ENCODE results near the gene AHRR. TPM values are rescaled to one million over a fixed set of nuclear protein-coding genes. Genes with fewer than 3 reads are reported as not detected.
"Not testable (repeated sequence)": the region's sequence is repeated elsewhere in the genome, so short reads cannot be mapped to it uniquely, and the experiment has no call there.

Gene AHRR
- total RNA-seq, 1 donor from 2014 or later: 5.1 TPM

DNA sequence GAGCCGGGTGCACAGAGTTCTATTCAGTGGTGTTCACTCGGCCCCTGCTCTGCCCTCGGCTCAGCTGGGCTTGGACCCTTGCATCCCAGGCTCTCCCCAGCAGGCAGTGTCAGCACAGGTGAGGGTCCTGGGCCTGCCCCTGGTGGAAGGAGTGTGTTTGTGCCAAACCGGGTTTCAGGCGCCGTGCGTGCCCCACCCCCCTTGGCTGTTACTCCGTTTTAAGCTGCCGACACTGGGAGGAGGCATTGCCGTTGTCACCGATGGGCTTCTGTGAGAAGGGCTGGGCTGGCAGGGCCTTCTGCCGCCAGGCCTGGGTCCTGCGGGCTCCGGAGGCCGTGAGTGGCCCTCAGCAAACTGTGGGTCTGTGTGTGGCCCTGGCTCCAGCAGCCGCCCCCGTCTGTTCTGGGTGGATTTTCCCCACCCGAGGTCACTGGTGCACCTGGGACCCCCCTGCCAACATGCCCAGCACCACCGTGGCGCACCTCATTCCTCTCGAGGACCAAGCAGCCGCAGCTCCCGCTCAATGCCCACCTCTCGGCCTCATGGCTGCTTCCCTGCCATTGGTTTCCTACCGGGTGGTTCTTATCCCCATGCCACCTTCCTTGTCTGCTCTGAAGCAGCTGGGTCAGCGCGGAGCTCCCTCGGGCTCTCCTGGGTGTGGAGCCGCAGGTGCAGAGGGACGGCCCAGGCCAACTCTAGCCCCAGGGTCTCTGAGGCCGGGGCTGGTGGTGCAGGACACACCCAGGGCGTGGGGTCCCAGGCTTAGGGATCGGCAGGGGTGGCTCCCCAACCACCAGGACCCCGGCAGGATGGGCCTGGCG lies 77.2 kb downstream of the AHRR start:
- ATAC-seq: no peak
- peak; percentile 54 for DNase-seq (ENCODE audit: low spot score)
- intact Hi-C loops (cut with DNase I): no loop called here

DNA sequence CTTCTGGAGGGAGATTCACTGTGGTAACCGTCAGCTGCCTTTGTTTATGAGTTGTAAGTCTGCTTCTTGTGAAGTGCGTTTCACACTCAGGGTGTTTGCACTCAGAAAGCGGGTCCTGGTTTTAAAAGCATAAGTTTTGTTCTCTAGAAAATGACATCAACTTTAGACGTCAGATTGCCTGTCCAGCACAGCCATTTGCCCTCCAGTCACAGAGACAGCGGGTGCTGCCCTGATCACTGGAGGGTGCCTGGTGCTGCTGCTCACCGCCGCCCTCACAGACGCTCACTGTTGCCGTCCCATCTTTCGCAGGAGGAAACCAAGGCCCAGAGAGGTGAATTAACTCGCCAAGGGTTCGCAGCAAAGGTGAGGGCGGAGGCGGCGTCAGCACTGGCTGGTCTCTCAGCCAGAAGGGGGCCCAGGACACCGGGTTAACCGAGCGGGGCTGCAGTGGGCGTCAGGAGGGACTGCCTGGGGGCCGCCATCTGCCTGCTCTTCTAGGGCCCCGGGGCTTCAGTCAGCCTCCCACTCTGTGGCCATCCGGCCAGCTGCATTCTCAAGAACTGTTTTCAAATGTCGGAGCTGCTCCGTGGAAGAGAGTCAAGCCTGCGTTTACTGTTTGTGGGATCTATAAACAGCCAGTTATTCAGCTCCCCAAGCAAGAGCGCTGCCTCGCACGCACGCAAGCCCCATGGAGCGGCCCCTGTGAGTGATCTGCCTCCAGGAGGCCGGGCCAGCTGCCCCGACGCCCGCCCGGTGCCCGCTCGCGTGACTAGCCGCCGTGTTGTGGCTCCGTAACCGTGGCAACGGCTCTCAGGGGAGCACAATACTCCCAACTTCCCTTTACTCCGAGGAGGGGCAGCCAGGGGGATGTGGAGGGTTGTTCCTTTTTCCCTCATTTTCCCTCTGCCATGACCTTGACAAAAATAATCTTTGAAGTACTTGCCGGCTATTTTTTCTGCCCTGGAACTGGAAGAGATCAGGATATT lies 78.1 kb downstream of the AHRR start:
- DNase-seq (ENCODE audit: low spot score) (peak; percentile 89), ATAC-seq (peak; percentile 96)
- intact Hi-C loops (cut with DNase I): no loop called here

GRCh38 chr5:400282-401145 lies 79.0 kb downstream of the AHRR start:
- no peak for ATAC-seq
- DNase-seq (ENCODE audit: low spot score): peak; percentile 50
- intact Hi-C loops (cut with DNase I): no loop called here

DNA sequence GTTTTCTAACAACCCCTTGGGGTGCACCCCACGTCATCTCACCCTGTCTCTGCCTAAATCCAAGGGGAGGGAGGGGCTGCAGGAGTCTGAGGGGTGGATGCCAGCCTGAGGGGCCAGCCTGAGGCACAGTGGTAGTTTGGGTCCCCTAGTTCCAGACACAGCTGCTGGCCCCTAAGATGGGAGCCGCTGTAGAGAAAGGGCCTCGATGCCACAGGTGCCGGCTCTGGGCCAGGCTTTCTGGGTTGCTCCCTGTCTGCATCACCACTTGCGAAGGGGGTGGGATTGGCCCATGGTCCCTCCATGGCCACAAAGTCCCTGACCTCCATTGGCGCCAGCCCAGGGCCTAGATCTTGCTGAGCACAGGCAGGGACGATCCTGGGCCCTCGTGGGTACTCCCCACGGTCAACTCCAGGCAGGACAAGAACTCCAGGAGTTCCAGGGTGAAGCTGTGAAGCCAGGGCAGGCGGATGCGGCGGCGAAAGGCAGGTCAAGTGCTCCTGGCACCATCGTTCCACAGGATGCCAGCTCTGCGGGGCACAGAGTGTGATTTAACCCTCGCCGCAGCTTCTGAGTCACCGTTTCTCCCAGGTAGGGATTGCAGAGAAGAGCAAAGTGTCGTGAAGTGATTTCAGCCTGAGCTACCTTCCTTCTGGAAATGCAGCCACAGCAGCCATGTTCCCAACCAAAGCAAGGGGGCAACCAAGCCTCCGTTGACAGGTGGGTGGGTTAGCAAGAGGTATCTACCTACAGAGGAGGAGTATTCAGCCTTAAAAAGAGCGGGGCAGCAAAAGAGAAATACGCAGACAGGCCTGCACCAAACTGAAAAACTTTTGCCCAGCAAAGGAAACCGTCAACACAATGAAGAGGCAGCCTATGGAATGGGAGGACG lies 79.9 kb downstream of the AHRR start:
- DNase-seq (ENCODE audit: low spot score) (peak; percentile 50), ATAC-seq (no peak)
- intact Hi-C loops (cut with DNase I): no loop called here

DNA sequence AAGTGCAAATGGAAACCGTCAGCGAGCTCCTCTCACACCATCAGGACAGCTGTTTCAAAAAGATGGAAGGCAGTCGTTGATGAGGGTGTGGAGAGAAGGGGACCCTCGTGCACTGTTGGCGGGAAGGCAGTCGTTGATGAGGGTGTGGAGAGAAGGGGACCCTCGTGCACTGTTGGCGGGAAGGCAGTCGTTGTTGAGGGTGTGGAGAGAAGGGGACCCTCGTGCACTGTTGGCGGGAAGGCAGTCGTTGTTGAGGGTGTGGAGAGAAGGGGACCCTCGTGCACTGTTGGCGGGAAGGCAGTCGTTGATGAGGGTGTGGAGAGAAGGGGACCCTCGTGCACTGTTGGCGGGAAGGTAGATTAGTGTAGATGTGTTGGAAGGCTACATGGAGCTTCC lies 80.7 kb downstream of the AHRR start:
- DNase-seq (ENCODE audit: low spot score); ATAC-seq; intact Hi-C loops (cut with DNase I): not testable (repeated sequence)

DNA sequence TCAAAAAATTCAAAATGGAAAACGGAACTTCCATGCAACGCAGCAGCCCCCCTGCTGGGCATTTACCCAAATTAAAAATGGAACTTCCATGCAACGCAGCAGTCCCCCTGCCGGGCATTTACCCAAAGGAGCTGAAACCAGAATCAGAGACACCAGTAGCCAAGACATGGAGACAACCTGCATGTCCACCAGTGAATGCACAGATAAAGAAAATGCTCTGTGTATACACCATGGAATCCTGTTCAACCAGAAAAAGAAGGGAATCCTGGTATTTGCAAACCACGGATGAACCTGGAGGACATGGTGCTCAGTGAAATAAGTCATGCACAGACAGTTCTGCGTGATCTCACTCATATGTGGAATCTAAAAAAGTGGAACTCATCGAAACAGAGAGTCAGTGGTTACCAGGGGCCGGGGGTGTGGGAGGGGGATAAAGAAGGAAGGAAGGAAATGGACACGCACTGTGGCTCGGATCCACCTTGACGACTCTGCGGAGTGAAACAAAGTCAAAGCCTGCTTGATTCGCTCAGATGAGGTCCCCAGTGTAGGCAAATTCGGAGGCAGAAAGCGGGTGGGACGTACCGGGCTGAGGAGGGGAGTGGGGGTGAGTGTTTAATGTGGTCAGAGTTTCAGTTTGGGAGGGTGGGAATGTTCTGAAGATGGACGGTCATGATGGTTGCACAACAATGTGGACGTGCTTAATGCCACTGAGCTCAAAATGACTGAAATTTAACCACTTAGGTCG lies 81.3 kb downstream of the AHRR start:
- no peak for ATAC-seq
- DNase-seq (ENCODE audit: low spot score): no peak
- intact Hi-C loops (cut with DNase I): no loop called here

GRCh38 chr5:403995-404394 lies 82.5 kb downstream of the AHRR start:
- intact Hi-C loops (cut with DNase I): no loop called here
- DNase-seq (ENCODE audit: low spot score) (no peak), ATAC-seq (no peak)

DNA sequence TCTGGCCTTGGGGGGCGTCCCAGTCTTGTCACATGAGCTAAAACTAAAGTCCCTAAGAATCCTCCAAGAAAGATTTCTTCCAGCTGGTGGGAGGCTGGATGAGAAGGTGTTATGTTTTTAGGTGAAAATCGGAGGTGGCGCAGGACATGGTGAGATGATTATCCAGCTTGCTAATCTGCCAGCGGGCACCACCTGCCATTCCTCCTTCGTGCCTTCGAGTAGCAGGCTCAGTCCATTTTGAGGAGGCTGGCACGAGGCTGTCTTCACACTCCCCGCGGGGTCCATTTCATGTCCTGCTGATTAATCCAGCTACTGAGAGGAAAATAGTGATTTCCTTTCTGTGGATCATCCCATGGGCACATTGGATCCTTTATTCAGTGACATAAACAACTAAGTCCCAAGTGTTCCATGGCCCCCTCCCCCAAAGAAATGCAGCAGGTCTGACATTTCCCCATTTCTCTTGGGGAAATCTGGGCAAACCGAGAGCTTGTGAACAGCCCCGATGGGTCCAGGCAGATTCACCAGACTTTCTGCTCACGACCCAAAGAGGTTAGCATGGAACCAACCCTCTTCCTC lies 83.2 kb downstream of the AHRR start:
- DNase-seq (ENCODE audit: low spot score) (no peak), ATAC-seq (no peak)
- intact Hi-C loops (cut with DNase I): no loop called here

GRCh38 chr5:405421-405820 lies 83.9 kb downstream of the AHRR start:
- ATAC-seq (no peak), DNase-seq (ENCODE audit: low spot score) (no peak)
- intact Hi-C loops (cut with DNase I): no loop called here

DNA sequence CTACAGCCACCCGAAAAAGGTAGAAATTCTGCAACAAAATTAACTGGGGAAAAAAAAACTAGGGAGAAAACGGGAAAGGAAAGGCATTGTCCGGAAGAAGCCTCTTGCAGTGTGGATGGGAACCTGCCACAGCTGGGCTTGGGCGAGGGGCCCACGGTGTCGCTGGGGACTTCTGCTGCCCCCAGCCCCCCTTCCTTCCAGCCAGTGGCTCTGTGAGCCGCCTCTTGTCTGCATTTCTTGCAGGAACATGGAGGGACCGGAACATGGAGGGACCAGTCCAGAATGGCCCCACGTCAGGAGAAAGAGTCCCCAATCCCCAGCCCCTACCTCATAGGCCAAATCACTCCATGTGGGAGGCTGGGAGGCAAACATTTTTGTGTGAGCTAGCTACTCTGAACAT lies 84.5 kb downstream of the AHRR start:
- DNase-seq (ENCODE audit: low spot score) (no peak), ATAC-seq (no peak)
- intact Hi-C loops (cut with DNase I): no loop called here

- intact Hi-C loops (cut with DNase I): no loop called here
- ATAC-seq: no peak
Measured at GRCh38 chr5:407051-407450, 85.5 kb downstream of the AHRR start.

DNA sequence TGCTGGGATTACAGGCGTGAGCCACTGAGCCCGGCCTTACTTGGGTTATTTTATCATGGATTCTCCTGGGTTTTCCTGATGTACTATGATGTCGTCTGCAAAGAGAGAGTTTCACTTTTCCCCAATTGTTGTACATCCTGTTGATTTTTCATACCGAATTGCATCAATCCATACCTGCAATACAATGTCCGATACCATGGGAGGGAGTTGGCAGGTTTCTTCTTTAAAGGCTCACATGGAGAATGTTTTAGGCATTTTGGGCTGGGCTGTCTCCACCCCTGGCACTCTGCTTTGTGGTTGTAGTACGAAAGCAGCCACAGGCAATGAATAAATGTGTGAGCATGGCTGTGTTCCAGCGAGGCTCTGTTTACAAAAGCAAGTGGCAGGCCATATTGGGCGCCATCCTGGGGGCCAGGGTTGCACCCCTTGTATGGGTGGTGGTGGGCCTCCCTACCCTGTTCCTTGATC lies 86.3 kb downstream of the AHRR start:
- intact Hi-C loops (cut with DNase I): no loop called here
- no peak for DNase-seq (ENCODE audit: low spot score)
- no peak for ATAC-seq

More at GRCh38 chr5:407051-407450, 85.5 kb downstream of the AHRR start:
- DNase-seq (ENCODE audit: low spot score): no peak

DNA sequence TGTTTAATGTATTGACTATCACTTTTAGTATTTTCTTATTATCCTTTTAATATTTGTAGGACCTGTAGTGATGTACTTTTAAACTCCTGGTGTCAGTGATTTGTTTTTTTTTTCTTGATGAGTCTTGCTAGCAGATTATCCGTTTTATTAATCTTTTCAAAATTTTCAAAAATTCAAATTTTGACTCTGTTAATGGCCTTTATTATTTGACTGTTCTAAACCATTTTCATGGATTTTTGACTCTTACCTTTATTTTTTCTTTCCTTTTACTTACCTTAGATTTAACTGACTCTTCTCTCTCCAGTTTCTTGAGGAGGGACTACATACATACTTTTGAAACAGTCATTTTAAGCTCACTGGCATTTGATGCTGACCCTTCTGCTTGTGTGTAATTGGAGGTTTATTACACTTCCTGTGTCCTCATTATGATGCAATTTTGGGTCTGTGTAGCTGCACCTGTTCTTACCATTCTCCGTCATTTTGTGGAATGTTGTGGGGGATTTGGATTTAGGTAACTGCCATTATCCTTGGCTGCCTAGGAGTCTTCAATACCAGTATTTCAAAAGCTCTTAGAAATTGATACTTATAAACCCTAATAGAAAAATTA lies 89.5 kb downstream of the AHRR start:
- intact Hi-C loops (cut with DNase I): no loop called here
- ATAC-seq (no peak), DNase-seq (ENCODE audit: low spot score) (no peak)

DNA sequence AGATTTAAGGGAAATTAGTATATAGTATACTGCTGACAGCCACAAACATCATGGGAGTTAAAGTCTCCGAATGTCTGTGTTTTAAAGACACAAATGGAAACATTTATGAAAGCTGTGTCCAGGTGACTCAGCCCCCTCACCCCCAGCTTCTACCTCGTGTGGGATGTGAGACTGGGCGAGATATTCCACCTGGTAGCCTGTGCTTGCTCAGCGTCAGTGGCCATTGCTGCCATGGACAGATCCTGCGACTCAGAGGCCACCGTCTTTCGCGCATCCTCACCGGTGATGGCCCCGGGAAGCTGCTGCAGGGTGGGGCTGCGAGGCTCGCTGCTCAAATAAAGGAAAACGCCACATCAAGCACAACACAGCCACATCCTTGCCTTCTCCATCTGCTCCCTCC lies 90.2 kb downstream of the AHRR start:
- DNase-seq (ENCODE audit: low spot score) (peak; percentile 32), ATAC-seq (no peak)
- intact Hi-C loops (cut with DNase I): no loop called here

DNA sequence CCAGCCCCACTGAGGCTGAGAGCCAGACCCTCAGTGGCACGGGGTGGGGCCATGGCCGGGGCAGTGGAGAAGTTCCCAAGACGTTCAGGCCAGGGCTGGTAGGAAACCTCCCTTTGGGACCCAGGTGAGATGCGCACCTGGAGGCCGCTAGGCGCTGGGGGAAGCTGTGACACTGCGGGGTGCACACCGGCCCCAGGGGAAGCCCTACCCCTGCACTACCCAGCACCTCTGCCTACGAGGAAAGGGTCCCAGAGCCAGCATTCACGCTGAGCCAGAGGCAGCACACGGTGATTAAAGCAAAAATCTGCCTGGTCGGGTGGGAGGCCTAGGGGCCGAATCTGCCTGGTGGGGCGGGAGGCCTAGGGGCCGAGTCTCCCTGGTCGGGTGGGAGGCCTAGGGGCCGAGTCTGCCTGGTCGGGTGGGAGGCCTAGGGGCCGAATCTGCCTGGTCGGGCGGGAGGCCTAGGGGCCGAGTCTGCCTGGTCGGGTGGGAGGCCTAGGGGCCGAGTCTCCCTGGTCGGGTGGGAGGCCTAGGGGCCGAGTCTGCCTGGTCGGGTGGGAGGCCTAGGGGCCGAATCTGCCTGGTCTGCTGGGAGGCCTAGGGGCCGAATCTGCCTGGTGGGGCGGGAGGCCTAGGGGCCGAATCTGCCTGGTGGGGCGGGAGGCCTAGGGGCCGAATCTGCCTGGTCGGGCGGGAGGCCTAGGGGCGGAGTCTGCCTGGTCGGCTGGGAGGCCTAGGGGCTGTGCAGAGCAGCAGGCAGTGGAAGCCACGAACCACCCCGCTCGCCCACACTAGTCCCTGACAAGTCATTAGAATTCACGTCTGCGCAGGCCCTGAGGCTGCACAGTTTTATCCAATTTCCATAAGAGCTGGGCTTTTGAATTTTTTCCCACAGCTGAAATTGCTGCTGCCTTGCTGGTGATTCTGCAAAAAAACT lies 93.7 kb downstream of the AHRR start:
- intact Hi-C loops (cut with DNase I); ATAC-seq: not testable (repeated sequence)
- DNase-seq (ENCODE audit: low spot score): peak; percentile 77

Measured in sciatic nerve (tissue), 2 donors.